ENCODE measurements around the gene LCN2. TPM values are rescaled to one million over a fixed set of nuclear protein-coding genes. Genes with fewer than 3 reads are reported as not detected.

LCN2 gene
- total and polyA plus RNA-seq, 3 donors from 2014 or later: 2.2 TPM; not detected in 2

GRCh38 chr9:128153947-128154695 is 4.9 kb downstream of the LCN2 start:
- DNase-seq: no peak
- H3K4me3 ChIP-seq: no peak overlapping the region

DNA sequence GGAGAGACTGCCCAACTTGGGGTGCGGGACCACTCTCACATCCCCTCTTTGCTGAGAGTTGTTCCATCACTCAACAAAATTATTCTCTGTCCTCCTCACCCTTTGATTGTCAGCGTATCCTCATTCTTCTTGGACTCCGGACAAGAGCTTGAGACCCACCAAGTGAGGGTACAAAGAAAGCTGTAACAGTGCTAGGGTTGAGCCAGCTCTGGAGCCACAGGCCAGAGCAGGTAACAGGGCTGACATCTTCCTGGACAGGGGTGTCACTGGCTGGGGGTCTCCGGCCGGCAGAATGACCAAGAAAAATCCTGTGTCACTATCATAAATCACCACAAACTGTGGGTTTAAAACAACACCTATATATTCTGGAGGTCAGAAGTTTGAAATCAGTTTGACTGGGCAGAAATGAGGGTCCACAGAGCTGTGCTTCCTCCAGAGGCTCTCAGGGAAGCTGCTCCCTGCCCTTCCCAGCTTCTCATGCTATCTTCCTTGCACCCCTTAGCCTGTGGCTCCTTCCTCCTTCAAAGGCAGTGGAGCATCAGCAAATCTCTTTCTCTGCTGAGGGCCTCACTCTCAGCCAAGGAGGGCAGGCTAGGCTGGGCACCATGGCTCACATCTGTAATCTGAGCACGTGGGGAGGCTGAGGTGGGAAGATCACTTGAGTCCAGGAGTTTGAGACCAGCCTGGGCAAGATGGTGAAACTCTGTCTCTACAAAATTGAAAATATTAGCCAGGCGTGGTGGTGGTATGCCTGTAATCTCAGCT is 6.7 kb downstream of the LCN2 start:
- TF ChIP-seq POLR2A (IDR thresholded peaks at IDR 0.05): no peak
- TF ChIP-seq, protein P1, sequence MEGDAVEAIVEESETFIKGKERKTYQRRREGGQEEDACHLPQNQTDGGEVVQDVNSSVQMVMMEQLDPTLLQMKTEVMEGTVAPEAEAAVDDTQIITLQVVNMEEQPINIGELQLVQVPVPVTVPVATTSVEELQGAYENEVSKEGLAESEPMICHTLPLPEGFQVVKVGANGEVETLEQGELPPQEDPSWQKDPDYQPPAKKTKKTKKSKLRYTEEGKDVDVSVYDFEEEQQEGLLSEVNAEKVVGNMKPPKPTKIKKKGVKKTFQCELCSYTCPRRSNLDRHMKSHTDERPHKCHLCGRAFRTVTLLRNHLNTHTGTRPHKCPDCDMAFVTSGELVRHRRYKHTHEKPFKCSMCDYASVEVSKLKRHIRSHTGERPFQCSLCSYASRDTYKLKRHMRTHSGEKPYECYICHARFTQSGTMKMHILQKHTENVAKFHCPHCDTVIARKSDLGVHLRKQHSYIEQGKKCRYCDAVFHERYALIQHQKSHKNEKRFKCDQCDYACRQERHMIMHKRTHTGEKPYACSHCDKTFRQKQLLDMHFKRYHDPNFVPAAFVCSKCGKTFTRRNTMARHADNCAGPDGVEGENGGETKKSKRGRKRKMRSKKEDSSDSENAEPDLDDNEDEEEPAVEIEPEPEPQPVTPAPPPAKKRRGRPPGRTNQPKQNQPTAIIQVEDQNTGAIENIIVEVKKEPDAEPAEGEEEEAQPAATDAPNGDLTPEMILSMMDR (IDR thresholded peaks at IDR 0.05): no peak
- no peak overlapping the region for H3K4me3 ChIP-seq
- intact Hi-C loops (cut with DNase I; ENCODE audit: low total_unique reads): no loop called here
- DNase-seq: no peak
- H3K36me3 ChIP-seq (ENCODE audit: low read depth, missing control alignments): no peaks in the 10 kb centered on the region
- H3K4me1 ChIP-seq: peaks cover 5% of the 10 kb centered on the region
- no peaks in the 10 kb centered on the region for H3K9me3 ChIP-seq
- no peaks in the 10 kb centered on the region for H3K27me3 ChIP-seq
- no peak overlapping the region for H3K27ac ChIP-seq
- 80 to 84% methylated on average over 7 of the region's 7 CpGs for WGBS, 2 donors

More at GRCh38 chr9:128153947-128154695, 4.9 kb downstream of the LCN2 start:
- Histone ChIP-seq H3K27ac (no peak overlapping the region), H3K36me3 (ENCODE audit: low read depth, missing control alignments) (no peaks in the 10 kb centered on the region), H3K9me3 (no peaks in the 10 kb centered on the region), H3K4me1 (no peaks in the 10 kb centered on the region), H3K27me3 (no peaks in the 10 kb centered on the region)
- 88 to 90% methylated on average over 4 to 13 of the region's 13 CpGs for WGBS, 2 donors
- TF ChIP-seq, protein P1 (IDR thresholded peaks at IDR 0.05): no peak
- TF ChIP-seq POLR2A (IDR thresholded peaks at IDR 0.05): no peak
- intact Hi-C loops (cut with DNase I; ENCODE audit: low total_unique reads): no loop called here

DNA sequence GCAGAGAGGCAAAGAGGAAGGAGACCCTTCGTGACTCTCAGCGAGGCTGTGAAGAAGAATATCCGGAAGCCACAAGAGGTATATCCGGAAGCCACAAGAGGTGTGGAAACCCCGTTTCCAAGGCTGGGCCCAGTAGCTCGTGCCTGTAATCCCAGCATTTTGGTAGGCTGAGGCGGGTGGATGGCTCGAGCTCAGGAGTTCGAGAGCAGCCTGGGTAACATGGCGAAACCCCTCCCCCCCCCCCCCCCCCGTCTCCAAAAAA is 10.2 kb downstream of the LCN2 start:
- peak overlapping the region; percentile 76 to 82 for H3K27ac ChIP-seq
- TF ChIP-seq, protein P1 (IDR thresholded peaks at IDR 0.05): no peak
- no peak for TF ChIP-seq POLR2A (IDR thresholded peaks at IDR 0.05)
- peak overlapping the region; percentile 76 for H3K4me3 ChIP-seq
- peaks cover 5% of the 10 kb centered on the region for H3K4me1 ChIP-seq
- H3K9me3 ChIP-seq: no peaks in the 10 kb centered on the region
- H3K27me3 ChIP-seq: no peaks in the 10 kb centered on the region
- DNase-seq: no peak
- H3K36me3 ChIP-seq (ENCODE audit: low read depth, missing control alignments): no peaks in the 10 kb centered on the region
- intact Hi-C loops (cut with DNase I; ENCODE audit: low total_unique reads): no loop called here
- 18 to 19% methylated on average over 7 to 11 of the region's 11 CpGs for WGBS, 2 donors

- WGBS, 2 donors: 0 to 1% methylated on average over 1 to 65 of the region's 77 CpGs
- no peaks in the 10 kb centered on the region for H3K9me3 ChIP-seq
- intact Hi-C loops (cut with DNase I; ENCODE audit: low total_unique reads): no loop called here
- DNase-seq: peak; percentile 96
- TF ChIP-seq POLR2A (IDR thresholded peaks at IDR 0.05): no peak
- TF ChIP-seq, protein P1 (IDR thresholded peaks at IDR 0.05): no peak
- no peaks in the 10 kb centered on the region for H3K27me3 ChIP-seq
- H3K27ac ChIP-seq: peak within 1 kb of the TSS; percentile 76 to 82
- no peaks in the 10 kb centered on the region for H3K36me3 ChIP-seq (ENCODE audit: low read depth, missing control alignments)
- peaks cover 5% of the 10 kb centered on the region for H3K4me1 ChIP-seq
- peak within 1 kb of the TSS; percentile 76 for H3K4me3 ChIP-seq
Observed at GRCh38 chr9:128159784-128160602, 10.7 kb downstream of the LCN2 start, which contains the start of gene BBLN. Gene BBLN, plus strand, starts transcription at chr9:128160265. Its CDS starts 143 bp downstream, at chr9:128160408.
